ENCODE data around the gene USP22. TPM values are rescaled to one million over a fixed set of nuclear protein-coding genes. Genes with fewer than 3 reads are reported as not detected.

USP22 gene
- total and polyA plus RNA-seq, 2 of the 8 experiments (the other 6 are each of a cell fraction or from before 2014, with no cell fraction given) = 221 to 316 TPM

GRCh38 chr17:21018894-21019293 is 23.9 kb downstream of the USP22 start:
- FAIRE-seq (no peak), DNase-seq (ENCODE audit: low read depth in 1 of 2, low spot score in 2 of 2) (no peak)
- peaks cover 25 to 99% of the 10 kb centered on the region in 2 experiments for H3K79me2 ChIP-seq (ENCODE audit: control insufficient read depth in 1 of 2, insufficient read depth in 2 of 2, low read length in 2 of 2)
- no peak overlapping the region for H3K4me3 ChIP-seq (ENCODE audit: extremely low read depth in 1 of 4, insufficient read depth in 2 of 4, low read depth in 3 of 4, low read length in 4 of 4)
- no peak overlapping the region for H2AFZ ChIP-seq (ENCODE audit: low read length)
- H3K79me1 ChIP-seq (ENCODE audit: low read depth, low read length) = peaks cover 30% of the 10 kb centered on the region
- H4K5ac ChIP-seq (ENCODE audit: insufficient read length, low read depth, low read length) = no peak overlapping the region
- H3K27me3 ChIP-seq (replicated peaks in 1 of 4; ENCODE audit: control insufficient read depth in 3 of 4, extremely low read depth in 1 of 4, insufficient read depth in 3 of 4, low read length in 3 of 4) = no peaks in the 10 kb centered on the region
- H2BK12ac ChIP-seq (ENCODE audit: low read depth, low read length) = no peak overlapping the region
- peaks cover 29 to 51% of the 10 kb centered on the region in 2 experiments for H4K20me1 ChIP-seq (replicated peaks in 1 of 2; ENCODE audit: control insufficient read depth in 1 of 2, insufficient read depth in 2 of 2, low read length in 2 of 2)
- H2AK5ac ChIP-seq (ENCODE audit: low read depth, low read length) = no peak overlapping the region
- H2BK5ac ChIP-seq (ENCODE audit: low read depth, low read length) = no peak overlapping the region
- peaks cover 68 to 92% (median 82%) of the 10 kb centered on the region in 4 experiments for H3K36me3 ChIP-seq (ENCODE audit: control insufficient read depth in 2 of 4, insufficient read depth in 4 of 4, low read length in 3 of 4)
- ChIA-PET CTCF (ENCODE audit: partially characterized antibody) (interaction anchor here (0.9 to 1.1 kb wide), 3 partner anchors 9 to 19 kb away, joined by 3 to 4 read pairs (median 3); no protein-coding TSS in a partner anchor), POLR2A (ENCODE audit: partially characterized antibody) (interaction anchor here (0.6 to 2.6 kb wide), 8 partner anchors 10 to 21 kb away, joined by 3 to 8 read pairs (median 4); no protein-coding TSS in a partner anchor)
- no peak overlapping the region for H3K9ac ChIP-seq (replicated peaks in 1 of 4; ENCODE audit: extremely low read depth in 1 of 4, low read depth in 3 of 4, low read length in 3 of 4)
- H2BK120ac ChIP-seq (replicated peaks; ENCODE audit: low read depth, low read length) = no peak overlapping the region
- no peak overlapping the region for H4K91ac ChIP-seq (replicated peaks; ENCODE audit: insufficient read length, low read length)
- no peaks in the 10 kb centered on the region for H3K4me1 ChIP-seq (replicated peaks in 1 of 4; ENCODE audit: control insufficient read depth in 3 of 4, insufficient read depth in 4 of 4, low read length in 3 of 4)
- no peaks in the 10 kb centered on the region for H3K23me2 ChIP-seq (ENCODE audit: low read depth, low read length)
- no peak overlapping the region for H3K4me2 ChIP-seq (ENCODE audit: insufficient read depth in 1 of 2, low read depth in 2 of 2, low read length in 2 of 2)
- H2BK20ac ChIP-seq (ENCODE audit: low read length) = no peak overlapping the region
- no peak overlapping the region for H3K18ac ChIP-seq (ENCODE audit: extremely low read depth, low read length)
- H3K4ac ChIP-seq (replicated peaks; ENCODE audit: insufficient read length, low read depth, low read length) = no peak overlapping the region
- H3K14ac ChIP-seq (ENCODE audit: insufficient read length) = no peak overlapping the region
- no peak for TF ChIP-seq KDM1A (IDR thresholded peaks at IDR 0.05; ENCODE audit: borderline replicate concordance, low read length)
- peak overlapping the region; percentile 70; the same call in 1 of the 2 replicates for H4K8ac ChIP-seq (ENCODE audit: extremely low read depth, insufficient read depth, low read length)
- no peaks in the 10 kb centered on the region for H3K9me3 ChIP-seq (ENCODE audit: insufficient read depth in 2 of 2, low read depth in 1 of 2, low read length in 1 of 2)
- H3K56ac ChIP-seq (replicated peaks; ENCODE audit: insufficient read length, low read depth, low read length) = no peak overlapping the region
- no peak overlapping the region for H3K23ac ChIP-seq (ENCODE audit: insufficient read length)
- H2BK15ac ChIP-seq (ENCODE audit: low read length) = no peak overlapping the region
- WGBS, 2 experiments (ENCODE audit: extremely low coverage in 1 of 2, insufficient coverage in 1 of 2, insufficient read length in 1 of 2, insufficient replicate concordance in 2 of 2, low coverage in 1 of 2, low lambda C conversion rate in 2 of 2, missing lambda C conversion rate in 1 of 2) = 90% methylated on average over 9 of the region's 9 CpGs; no CpG with 5 or more reads in 1 of the 2 experiments
- no peak overlapping the region for H3K27ac ChIP-seq (ENCODE audit: low read depth, low read length)

Data from H1 (cell line).